Lower leg skin (tissue), 3 donors: Measurements from ENCODE around the gene IL6R.

Source experiments
- CTCF ChIP-seq, 3 donors: fragments of 450-650 bp; IDR thresholded peaks; one replicate each; pipeline ENCODE4 v1.5.1; 2016; ENCODE audit warnings: antibody characterized with exemption in 3 of 3, mild to moderate bottlenecking in 3 of 3, moderate library complexity in 2 of 3
- POLR2A ChIP-seq, 2 donors: fragments of 450-650 bp; IDR thresholded peaks; one replicate each; pipeline ENCODE4 v1.6.1; 2016 to 2017; ENCODE audit warnings: antibody characterized with exemption in 2 of 2, mild to moderate bottlenecking in 1 of 2, moderate library complexity in 1 of 2

GRCh38 chr1:154517661-154518060, 112.5 kb downstream of the IL6R start:
- TF ChIP-seq CTCF (IDR thresholded peaks at IDR 0.05) (no peak), POLR2A (IDR thresholded peaks at IDR 0.05) (no peak)
